ENCODE measurements around the gene LIG1. TPM values are rescaled to one million over a fixed set of nuclear protein-coding genes. Genes with fewer than 3 reads are reported as not detected.
A peak's percentile ranks its signal among the peaks of the same experiment; 100 is the strongest.

The LIG1 gene
- total and polyA plus RNA-seq, 2 of the 13 experiments (the other 11 are each of a cell fraction or from before 2014, with no cell fraction given), result 20.1 to 64.4 TPM

DNA sequence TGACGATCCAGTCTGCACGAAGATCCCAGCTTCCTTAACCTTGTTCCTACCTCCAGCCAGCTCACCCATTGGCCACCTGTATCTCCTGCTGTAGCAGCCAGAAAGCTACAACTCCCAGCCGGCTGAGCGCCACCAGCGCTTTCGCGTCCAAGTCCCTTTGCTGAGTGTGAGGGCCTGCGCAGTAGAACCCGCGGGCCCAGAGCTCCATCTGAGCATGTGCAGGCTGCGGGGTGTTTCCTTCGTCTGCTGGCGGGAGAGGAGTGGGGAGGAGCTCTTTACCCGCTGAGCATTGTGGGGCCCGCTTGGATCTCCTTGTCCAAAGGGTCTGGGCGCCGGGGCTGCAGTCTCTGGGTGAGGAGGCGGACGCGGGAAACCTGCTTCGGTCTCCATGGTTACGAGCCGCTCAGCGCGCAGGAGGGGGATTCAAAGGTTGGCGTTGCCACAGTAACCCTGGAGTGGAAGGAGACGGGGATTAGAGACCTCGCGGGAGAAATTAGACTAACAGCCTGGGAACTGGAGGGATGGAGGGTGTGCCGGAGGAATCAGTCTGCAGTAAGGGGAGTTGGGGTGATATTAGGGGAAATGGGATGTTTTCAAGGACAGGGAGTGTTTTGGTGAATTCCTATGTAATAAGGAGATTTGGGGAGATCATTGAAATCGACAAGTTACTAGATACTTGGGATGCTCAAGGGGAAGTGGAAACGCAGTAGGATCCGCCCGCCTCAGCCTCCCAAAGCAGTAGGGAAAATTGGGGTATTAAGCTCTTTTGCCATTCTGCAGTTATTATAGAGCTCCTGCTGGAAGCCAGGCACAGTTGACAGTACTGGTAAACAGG lies 33.9 kb upstream of the LIG1 start (continued):
- peak; percentile 33; the same call in 1 of the 2 replicates for TF ChIP-seq ZGPAT (CRISPR knock-in tag; IDR thresholded peaks at IDR 0.05)
- TF ChIP-seq, protein P1, sequence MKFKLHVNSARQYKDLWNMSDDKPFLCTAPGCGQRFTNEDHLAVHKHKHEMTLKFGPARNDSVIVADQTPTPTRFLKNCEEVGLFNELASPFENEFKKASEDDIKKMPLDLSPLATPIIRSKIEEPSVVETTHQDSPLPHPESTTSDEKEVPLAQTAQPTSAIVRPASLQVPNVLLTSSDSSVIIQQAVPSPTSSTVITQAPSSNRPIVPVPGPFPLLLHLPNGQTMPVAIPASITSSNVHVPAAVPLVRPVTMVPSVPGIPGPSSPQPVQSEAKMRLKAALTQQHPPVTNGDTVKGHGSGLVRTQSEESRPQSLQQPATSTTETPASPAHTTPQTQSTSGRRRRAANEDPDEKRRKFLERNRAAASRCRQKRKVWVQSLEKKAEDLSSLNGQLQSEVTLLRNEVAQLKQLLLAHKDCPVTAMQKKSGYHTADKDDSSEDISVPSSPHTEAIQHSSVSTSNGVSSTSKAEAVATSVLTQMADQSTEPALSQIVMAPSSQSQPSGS (CRISPR knock-in tag; IDR thresholded peaks at IDR 0.05), result no peak
- no peak for TF ChIP-seq ZNF773 (CRISPR knock-in tag; IDR thresholded peaks at IDR 0.05; ENCODE audit: borderline replicate concordance)
- TF ChIP-seq BHLHE40 (IDR thresholded peaks at IDR 0.05; ENCODE audit: low read length), result no peak
- 0 out of 2 replicates have a peak, but pooled peaks have one; percentile 29 for TF ChIP-seq ZMYM2 (CRISPR knock-in tag; IDR thresholded peaks at IDR 0.05)
- TF ChIP-seq ZNF12 (CRISPR knock-in tag; IDR thresholded peaks at IDR 0.05), result no peak
- no peak for TF ChIP-seq ZNF414 (CRISPR knock-in tag; IDR thresholded peaks at IDR 0.05)
- TF ChIP-seq ZNF263 (CRISPR knock-in tag; IDR thresholded peaks at IDR 0.05), result peak; percentile 57; the same call in 1 of the 2 replicates
- TF ChIP-seq ZKSCAN5 (CRISPR knock-in tag; IDR thresholded peaks at IDR 0.05), result no peak
- no peak for TF ChIP-seq GTF2F1 (IDR thresholded peaks at IDR 0.05; ENCODE audit: low read length)
- no peak for TF ChIP-seq THYN1 (CRISPR knock-in tag; IDR thresholded peaks at IDR 0.05; ENCODE audit: borderline replicate concordance, low read depth)
- no peak for TF ChIP-seq ATF6 (CRISPR knock-in tag; conservative IDR thresholded peaks at IDR 0.05)
- TF ChIP-seq POLR2AphosphoS5 (IDR thresholded peaks at IDR 0.05; ENCODE audit: low read depth, low read length), result peak; percentile 74
- no peak for TF ChIP-seq PRMT3 (CRISPR knock-in tag; IDR thresholded peaks at IDR 0.05; ENCODE audit: borderline replicate concordance, low read depth)
- no peak for TF ChIP-seq ZNF256 (CRISPR knock-in tag; conservative IDR thresholded peaks at IDR 0.05)
- TF ChIP-seq, protein P2, sequence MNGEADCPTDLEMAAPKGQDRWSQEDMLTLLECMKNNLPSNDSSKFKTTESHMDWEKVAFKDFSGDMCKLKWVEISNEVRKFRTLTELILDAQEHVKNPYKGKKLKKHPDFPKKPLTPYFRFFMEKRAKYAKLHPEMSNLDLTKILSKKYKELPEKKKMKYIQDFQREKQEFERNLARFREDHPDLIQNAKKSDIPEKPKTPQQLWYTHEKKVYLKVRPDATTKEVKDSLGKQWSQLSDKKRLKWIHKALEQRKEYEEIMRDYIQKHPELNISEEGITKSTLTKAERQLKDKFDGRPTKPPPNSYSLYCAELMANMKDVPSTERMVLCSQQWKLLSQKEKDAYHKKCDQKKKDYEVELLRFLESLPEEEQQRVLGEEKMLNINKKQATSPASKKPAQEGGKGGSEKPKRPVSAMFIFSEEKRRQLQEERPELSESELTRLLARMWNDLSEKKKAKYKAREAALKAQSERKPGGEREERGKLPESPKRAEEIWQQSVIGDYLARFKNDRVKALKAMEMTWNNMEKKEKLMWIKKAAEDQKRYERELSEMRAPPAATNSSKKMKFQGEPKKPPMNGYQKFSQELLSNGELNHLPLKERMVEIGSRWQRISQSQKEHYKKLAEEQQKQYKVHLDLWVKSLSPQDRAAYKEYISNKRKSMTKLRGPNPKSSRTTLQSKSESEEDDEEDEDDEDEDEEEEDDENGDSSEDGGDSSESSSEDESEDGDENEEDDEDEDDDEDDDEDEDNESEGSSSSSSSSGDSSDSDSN (CRISPR knock-in tag; IDR thresholded peaks at IDR 0.05), result no peak
- TF ChIP-seq, protein P3, sequence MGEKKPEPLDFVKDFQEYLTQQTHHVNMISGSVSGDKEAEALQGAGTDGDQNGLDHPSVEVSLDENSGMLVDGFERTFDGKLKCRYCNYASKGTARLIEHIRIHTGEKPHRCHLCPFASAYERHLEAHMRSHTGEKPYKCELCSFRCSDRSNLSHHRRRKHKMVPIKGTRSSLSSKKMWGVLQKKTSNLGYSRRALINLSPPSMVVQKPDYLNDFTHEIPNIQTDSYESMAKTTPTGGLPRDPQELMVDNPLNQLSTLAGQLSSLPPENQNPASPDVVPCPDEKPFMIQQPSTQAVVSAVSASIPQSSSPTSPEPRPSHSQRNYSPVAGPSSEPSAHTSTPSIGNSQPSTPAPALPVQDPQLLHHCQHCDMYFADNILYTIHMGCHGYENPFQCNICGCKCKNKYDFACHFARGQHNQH (CRISPR knock-in tag; IDR thresholded peaks at IDR 0.05), result 0 out of 2 replicates have a peak, but pooled peaks have one; percentile 15
